C4-2B (cell line): ENCODE data around the gene FAM200A.
"Not testable (repeated sequence)": the region's sequence is repeated elsewhere in the genome, so short reads cannot be mapped to it uniquely, and the experiment has no call there.

Source experiments
- H3K27ac ChIP-seq: fragments of 450-650 bp; 2 replicates; pipeline ENCODE4 v1.5.1; 2017
- ZFX ChIP-seq: fragments of 450-650 bp; IDR thresholded peaks from 2 replicates; pipeline ENCODE4 v1.6.1; 2017
- TF ChIP-seq, protein P1 (sequence below): fragments of 450-650 bp; conservative IDR thresholded peaks from 2 replicates; pipeline ENCODE4 v1.5.1; 2017; ENCODE audit warnings: mild to moderate bottlenecking

The FAM200A gene

DNA sequence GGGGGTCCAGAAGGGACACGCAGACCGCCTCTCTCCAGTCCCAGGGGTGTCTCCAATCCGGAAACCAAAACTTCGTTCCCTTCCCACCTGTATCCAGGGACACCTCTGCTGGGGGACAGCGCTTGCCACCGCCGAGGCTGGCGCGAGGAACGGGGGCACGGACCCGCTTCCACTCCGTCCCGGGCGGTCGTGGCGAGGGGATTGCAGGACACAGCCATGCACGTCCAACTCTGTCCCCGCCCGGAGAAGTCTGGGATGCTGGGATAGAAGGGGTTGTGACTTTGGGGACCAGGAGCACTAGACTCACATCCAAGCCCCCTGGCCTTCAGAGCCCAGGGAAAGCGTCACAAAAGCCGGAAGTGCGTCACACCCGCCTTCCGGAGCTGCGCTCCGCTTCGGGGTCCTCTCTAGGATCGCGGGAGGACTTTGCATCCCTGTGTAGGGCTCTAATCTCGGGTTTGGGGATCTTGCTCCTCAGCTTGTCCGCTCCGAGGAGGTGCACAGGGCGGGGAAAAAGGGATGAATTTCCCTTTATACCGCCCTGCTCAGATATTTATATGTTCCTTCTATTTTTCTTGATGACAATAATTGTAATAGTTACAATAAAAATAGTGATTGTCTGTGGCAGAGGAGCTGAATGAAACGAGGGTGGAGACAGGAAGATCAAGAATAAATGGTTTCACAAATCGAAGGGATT, at the start of gene FAM200A:
FAM200A (minus strand) TSS at position 348 of the 697 bp plus-strand sequence. CDS start 3,707 bp downstream, outside the sequence.
- TF ChIP-seq ZFX: no peak
- TF ChIP-seq, protein P1, sequence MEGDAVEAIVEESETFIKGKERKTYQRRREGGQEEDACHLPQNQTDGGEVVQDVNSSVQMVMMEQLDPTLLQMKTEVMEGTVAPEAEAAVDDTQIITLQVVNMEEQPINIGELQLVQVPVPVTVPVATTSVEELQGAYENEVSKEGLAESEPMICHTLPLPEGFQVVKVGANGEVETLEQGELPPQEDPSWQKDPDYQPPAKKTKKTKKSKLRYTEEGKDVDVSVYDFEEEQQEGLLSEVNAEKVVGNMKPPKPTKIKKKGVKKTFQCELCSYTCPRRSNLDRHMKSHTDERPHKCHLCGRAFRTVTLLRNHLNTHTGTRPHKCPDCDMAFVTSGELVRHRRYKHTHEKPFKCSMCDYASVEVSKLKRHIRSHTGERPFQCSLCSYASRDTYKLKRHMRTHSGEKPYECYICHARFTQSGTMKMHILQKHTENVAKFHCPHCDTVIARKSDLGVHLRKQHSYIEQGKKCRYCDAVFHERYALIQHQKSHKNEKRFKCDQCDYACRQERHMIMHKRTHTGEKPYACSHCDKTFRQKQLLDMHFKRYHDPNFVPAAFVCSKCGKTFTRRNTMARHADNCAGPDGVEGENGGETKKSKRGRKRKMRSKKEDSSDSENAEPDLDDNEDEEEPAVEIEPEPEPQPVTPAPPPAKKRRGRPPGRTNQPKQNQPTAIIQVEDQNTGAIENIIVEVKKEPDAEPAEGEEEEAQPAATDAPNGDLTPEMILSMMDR: no peak
- H3K27ac ChIP-seq: peak within 1 kb of the TSS; percentile 37

DNA sequence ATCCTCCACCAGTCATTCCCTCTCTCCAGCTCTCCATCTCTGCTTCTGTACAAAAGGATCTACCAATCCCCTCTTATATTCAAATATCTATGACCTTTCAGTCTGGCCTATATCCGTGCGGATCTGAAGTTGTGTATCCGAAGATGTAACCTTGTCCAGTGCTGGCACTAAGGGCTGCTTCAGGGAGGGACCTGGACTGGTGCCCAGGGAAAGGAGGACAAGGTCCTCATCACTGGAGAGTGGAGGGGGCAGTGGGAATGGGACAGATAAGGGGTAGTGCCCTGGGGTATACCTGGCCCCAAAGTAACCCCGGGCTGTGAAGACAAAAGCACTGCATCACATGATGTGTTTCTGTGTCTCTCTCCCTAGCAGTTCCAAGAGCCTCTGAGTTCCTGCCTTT, 47.9 kb upstream of the FAM200A start:
- no peak for TF ChIP-seq ZFX
- TF ChIP-seq, protein P1: no peak
- no peak overlapping the region for H3K27ac ChIP-seq

DNA sequence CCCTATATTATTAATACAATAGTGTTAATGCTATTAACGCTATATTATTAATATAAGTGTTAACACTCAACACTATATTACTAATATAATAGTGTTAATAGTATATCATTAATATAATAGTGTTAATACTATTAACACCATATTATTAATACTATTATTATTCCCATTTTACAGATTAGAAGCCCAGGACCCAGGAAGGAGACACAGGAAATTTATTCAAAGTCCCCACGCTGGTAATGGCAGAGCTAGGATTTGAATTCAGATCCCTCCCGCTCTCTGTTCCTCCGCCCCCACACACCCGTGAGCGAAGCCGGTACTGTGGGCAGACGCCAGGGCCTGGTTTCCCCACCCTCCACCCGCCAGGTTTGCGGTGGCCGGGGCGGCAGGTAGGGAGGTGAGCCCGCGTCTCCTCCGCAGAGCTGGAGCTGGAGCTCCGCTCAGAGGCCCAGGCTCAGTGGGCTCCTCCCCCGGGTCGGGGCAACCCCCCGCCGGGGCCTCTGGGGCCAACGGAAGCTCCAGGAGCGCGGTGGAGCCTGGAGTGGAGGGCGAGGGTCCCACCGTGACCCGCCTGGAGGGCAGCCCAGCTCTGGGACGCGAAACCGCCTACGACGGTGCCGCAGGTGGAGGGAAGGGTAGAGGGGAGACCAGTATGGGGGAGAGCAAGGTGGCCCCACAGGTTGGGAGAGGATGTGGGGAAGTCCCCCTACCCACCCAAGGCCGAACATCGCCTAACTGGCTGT, 46.0 kb upstream of the FAM200A start, which contains the start of gene TMEM225B:
TMEM225B (plus strand) TSS at position 506 of the 740 bp plus-strand sequence. CDS start 6,122 bp downstream, outside the sequence.
- H3K27ac ChIP-seq: no peak within 1 kb of the TSS
- TF ChIP-seq, protein P1: no peak
- TF ChIP-seq ZFX: no peak

DNA sequence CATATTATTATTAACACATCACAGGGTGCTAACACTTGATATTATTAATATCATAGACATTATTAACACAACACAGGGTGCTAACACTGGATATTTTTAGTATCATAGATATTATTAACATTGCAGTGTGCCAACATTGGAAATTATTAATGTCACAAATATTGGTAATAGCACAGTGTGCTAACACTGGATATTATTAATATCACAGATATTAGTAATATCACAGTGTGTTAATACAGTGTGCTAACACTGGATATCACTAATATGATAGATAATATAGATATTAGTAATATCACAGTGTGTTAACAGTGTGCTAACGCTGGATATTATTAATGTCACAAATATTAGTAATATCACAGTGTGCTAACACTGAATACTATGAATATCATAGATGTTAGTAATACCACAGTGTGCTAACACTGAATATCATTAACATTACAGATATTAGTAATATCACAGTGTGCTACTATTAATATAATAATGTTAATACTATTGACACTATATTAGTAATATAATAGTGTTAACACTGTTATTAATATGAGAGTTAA, 44.6 kb upstream of the FAM200A start:
- no peak overlapping the region for H3K27ac ChIP-seq
- TF ChIP-seq, protein P1: no peak
- TF ChIP-seq ZFX: no peak

DNA sequence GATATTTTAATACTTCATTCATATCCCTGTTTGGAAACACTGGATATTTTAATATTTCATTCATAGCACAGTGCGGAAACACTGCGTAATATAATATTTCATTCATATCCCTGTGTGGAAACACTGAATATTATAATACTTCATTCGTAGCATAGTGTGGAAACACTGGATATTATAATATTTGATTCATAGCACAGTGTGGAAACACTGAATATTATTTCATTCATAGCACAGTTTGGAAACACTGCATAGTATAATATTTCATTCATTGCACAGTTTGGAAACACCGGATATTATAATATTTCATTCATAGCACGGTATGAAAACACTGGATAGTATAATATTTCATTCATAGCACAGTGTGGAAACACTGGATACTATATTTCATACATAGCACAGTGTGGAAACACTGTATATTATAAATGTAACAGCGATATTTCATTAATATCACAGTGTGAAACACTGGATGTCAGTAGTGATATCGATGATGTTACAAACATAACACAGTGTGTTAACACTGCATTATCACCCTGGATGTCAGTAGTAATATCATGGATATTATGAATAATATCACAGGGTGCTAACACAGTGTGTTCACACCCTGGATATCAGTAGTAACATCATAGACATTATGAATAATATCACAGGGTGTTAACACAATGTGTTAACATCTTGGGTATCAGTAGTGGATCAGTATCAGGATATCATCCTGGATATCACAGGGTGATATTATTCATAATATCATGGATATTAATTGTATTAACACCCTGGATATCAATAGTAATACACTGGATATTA, 43.2 kb upstream of the FAM200A start:
- TF ChIP-seq ZFX: no peak
- TF ChIP-seq, protein P1: no peak
- no peak overlapping the region for H3K27ac ChIP-seq

DNA sequence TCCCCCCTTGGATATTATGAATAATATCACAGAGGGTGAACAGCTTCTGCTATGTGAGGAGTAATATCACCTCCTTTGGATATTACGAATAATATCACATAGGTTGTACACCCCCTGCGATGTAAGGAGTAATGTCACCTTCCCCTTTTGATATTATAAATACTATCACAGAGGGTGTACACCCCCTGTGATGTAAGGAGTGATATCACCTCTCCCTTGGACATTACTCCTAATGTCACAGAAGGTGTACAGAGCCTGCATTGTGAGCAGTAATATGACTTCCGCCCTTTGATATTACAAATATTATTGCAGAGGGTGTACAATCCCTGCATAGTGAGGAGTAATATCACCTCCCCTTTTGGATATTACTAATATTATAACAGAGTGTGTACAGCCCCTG, 37.0 kb upstream of the FAM200A start:
- H3K27ac ChIP-seq: no peak overlapping the region
- TF ChIP-seq ZFX: no peak
- TF ChIP-seq, protein P1: no peak

DNA sequence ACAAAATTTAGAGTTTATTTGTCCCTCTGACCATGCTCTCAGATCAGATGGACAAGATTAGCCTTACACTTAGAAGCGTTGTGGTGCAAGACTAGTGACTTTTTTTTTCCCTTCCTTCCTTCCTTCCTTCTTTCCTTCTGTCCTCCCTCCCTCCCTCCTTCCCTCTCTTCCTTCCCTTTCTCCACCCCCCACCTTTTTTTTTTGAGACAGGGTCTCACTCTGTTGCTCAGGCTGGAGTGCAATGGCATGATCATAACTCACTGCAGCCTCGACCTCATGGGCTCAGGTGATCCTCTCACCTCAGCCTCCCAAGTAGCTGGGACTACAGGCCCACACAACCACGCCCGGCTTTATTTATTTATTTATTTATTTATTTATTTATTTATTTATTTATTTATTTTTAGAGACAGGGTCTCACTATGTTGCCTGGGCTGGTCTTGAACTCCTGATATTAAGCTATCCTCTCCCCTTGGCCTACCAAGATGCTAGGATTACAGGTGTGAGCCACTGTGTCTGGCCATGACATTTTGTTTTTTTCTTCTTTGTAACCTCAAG, 28.9 kb upstream of the FAM200A start:
- not testable (repeated sequence) for H3K27ac ChIP-seq
